Measurements from ENCODE around the gene ZNF512B.
A peak's percentile ranks its signal among the peaks of the same experiment; 100 is the strongest.
"Not testable (repeated sequence)": the region's sequence is repeated elsewhere in the genome, so short reads cannot be mapped to it uniquely, and the experiment has no call there.

Gene ZNF512B

DNA sequence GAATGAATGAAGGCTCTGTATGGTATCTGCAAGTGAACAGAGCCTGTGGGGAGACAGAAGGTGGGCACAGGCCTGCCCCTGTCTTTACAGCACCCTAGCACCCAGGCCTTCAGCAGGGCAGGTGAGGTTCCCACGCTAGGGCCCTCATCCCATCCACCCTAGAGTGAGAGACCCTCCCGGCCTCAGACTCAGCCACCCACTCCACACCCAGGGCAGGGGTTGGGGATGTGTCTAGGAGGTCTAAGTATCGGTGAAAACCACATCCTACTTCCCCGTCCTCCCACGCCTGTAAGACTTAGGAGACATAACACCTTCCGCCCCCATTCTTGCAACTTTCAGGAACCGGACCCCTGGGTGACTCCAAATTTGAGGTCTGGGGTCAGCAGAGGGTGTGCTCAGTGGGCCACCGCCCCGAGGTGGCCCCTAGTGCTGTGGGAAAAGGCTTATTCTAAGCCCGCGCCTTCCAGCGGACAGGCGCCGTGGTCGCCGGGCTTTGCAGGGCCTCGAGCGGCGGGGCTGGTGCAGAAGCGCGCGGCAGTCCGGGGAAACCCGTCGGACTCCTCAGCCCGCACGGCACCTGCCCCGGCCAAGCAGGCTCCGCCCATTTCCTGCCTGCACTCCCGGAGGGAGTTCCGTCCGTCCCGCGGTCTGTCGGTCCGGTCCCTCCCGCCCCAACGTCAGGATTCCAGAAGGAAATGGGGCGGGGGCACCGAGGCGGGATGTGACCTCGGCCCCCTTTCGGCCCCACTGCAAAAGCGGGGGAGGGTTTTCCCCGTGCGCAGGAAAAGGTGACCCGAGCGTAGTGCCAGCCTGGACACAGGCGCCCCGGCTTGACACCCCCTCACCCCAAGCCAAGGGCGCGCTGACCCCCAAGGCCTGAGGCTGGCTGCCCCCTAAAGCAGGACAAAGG is 8.8 kb upstream of the ZNF512B start:
- peak; percentile 51 for DNase-seq

DNA sequence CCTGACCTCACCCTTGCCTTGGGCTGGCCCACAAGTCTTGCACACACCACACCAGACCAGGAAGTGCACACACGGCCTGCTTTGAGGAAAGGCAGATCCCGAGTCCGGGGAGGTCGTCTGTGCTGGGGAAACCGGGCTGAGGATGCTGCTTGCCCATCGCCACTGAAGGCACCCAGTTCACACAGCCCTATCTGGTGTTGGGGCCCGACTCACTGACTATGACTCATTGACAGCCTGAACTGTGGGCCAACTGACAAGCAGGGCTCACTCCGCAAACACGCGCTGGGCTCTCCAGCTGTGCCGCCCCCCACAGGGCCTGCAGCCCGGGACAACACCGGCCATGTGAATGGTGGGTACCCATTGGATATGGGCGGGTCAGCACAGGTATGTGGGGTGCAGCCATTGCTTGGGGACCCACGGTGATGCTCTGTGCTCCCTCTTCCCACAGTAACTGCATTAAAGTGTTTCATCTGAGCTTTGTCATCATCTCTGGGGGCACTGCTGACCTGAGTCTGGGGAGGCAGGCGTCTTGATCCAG is 8.1 kb upstream of the ZNF512B start:
- peak; percentile 26 for DNase-seq

- DNase-seq, result no peak
Measured at GRCh38 chr20:63976980-63977738, 7.4 kb upstream of the ZNF512B start.

GRCh38 chr20:63976511-63976910 is 6.8 kb upstream of the ZNF512B start:
- DNase-seq, result not testable (repeated sequence)

DNA sequence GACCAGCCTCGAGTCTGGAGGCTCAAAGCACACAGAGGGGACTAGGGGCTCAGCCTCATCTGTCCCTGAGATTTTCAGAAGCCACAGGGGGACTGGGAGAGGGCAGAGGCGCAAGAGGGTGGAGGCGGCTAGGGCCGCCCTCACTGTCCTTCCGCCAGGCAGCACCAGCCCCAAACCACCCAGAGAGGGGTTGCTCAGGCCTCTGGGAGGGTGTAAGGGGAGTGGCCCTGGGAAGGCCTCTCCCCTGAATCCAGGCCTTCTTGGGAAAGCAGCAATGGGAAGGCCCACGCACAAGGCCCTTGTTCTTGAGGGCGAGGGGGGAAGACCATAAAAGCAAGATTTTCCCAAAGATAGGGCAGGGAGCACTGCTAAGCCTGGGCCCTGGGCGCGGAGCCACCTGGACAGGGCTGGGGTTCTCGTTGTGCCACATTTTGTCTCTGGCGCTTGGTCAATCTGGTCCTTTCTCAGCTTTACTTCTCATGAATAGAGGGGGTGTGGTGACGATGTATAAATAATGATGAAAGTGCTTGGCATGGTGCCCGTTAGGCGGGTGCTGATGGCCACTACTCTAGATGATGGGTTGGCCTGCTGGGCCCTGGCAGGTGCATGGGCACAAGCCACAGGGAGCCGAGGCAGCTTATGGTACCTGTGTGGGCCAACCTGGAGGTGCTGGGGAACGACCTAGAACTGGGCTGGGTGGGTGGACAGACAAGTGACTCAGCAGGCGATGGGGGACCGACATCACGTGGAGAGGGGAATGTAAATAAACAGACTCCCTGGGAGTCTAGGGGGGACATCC is 4.9 kb upstream of the ZNF512B start:
- no peak for DNase-seq

DNA sequence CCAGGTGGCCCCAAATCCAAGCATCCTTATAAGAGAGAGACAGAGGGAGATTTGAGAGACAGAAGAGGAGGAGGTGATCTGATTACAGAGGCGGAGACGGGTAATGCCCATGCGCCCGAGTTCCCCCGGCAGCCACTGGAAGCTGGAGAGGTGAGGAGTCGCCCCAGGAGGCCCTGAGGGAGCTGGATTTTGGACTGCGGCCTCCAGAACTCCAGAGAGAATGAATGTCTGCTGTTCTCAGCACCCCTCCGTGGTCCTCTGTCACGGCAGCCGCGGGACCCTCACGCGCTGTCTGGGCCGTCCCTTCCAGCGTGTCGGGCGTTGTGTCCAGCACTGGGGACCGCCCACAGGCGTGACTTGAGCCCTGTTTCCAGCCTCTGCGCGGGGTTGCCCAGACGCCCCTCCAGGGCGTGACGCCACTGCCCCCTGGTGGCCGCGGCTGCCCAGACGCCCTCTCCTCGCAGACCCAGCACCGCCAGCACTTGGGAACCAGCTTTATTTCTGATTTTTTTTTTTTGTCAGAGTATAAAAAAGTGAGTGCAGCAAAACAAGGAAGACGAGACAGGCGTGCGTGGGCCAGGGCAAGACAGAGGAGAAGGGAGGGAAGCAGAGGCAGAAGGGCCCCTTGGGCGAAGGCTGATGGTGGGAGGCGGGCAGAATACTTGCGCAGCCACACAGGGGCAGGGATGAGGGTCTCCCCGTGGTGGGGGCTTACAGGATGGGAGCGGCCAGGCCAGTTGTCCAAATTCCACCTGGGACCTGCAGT is 4.1 kb upstream of the ZNF512B start:
- DNase-seq, result peak; percentile 75

DNA sequence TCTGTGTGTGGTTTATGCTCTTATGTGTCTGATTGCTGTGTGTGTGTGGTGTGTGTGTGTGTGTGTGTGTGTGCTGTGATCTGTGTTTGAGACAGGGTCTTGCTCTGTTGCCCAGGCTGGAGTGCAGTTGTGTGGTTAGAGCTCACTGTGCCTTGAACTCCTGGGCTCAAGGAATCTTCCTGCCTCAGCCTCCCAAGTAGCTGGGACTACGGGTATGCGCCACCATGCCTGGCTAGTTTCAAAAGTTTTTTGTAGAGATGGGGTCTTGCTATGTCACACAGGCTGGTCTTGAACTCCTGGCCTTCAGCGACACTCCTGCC is 3.4 kb upstream of the ZNF512B start:
- no peak for DNase-seq

DNA sequence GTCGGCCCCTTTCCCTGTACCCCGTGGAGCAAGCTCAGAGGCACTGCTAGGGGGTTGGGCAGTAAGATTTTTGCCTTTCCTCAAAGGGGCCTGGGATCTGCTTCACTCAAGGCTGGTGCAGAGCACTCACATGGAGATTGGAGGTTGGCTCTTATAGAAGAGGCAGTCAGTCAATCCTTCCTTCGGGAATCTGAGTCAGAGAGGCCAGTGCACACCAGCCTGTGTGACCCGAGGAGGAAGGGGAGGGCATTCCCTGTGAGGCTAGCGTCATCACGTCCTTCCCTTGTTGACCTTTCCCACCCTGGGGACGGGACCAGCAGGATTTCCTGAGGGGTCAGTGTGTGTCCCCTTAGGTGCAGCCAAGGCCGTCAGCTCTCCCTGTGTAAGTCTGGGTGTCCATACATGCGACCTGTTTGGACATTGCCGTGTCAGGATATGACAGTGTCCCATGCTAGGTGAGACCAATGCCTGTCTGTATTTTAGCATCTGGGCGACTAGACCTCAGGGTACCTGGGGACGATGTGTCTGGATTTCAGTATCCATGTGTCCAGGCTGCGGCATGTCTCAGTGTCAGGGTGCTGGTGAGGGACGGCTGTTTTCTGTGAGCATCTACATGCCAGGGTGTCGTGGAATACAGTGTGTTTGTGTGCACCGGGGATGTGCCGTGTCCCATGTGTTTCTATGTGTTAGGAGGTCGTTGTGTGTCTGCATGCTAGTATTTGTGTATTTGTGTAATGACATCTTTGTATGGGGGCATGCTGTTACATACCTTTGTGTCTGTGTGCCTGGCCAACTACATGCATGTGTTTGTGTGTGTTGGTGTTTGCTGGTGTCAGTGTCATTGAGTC is 2.8 kb upstream of the ZNF512B start:
- DNase-seq, result no peak

DNA sequence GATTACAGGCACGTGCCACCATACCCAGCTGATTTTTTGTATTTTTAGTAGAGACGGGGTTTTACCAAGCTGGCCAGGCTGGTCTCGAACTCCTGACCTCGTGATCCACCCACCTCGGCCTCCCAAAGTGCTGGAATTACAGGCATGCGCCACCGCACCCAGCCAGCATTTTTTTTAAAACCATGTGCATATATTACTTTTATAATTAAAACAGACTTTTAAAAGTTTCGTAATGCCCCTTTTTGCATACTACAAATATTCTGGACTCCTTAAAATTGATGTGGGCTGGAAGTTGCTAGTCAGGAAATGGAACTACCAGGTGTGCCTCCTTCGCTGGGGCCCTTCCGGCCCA is 2.2 kb upstream of the ZNF512B start:
- DNase-seq, result not testable (repeated sequence)

DNA sequence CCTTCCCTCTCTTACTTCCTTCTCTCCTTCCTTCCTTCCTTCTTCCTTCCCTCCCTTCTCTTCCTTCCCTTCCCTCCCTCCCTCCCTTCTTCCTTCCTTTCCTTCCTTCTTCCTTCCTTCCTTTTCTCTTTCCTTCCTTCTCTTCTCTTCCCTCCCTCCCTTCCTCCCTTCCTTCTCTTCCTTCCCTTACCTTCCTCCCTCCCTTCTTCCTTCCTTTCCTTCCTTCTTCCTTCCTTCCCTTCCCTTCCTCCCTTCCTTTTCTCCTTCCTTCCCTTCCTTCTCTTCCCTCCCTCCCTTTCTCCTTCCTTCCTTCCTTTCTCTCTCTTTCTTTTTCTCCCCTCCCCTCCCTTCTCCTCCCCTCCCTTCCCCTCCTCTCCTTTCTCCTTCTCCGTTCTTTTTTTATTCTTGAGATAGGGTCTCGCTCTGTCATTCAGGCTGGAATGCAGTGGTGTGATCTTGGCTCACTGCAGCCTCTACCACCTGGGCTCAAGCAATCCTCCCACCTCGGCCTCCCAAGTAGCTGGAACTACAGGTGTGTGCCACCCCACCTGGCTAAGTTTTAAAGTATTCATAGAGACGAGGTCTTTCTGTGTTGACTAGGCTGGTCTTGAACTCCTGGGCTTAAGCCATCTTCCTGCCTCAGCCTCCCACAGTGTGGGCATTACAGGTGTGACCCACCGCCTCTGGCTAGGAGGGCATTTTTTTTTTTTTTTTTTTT is 1.1 kb upstream of the ZNF512B start:
- DNase-seq, result no peak

GRCh38 chr20:63968928-63969760 is 586 bp downstream of the ZNF512B start:
- no peak for DNase-seq

GRCh38 chr20:63968136-63968927 is 1.4 kb downstream of the ZNF512B start:
- no peak for DNase-seq

DNA sequence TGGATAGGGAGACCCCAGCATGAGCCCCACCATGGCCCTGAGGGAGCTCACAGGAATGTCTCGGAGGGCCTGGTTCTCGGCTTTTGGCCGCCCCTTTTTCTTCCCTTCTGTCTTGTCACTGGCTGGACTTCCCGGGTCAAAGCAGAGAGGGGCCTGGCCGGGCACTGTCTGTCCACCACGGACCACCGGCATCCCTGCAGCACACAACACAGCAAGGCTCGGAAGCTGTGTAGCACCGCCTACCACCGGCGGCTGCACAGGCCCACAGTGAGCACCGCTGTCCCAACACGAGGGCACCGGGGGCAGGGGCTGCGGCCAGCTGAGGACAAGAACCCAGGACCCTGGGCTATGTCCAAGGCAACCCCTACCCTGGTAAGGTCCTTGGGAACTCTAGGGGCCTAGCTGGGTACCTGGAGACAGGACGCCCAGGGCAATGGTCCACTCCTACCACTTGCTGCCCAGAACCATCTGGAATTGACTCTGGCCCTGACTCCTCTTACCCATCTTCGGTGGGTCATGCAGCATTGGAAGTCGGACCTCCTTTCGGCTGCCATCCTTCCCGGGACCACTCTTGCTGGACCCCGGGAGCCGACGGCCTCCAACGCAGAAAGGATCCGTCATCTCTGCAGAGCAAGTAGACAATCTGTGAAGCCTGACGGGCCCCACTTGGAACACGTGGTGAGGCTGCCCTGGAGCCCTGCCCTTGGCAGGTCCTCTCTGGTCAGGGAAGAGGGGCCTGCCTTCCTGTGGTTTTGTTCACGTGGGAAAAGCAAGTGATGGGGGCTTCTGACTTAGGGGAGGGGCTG is 2.2 kb downstream of the ZNF512B start:
- no peak for DNase-seq

GRCh38 chr20:63966944-63967322 is 2.8 kb downstream of the ZNF512B start:
- DNase-seq, result no peak

GRCh38 chr20:63966172-63966943 is 3.4 kb downstream of the ZNF512B start:
- no peak for DNase-seq

DNA sequence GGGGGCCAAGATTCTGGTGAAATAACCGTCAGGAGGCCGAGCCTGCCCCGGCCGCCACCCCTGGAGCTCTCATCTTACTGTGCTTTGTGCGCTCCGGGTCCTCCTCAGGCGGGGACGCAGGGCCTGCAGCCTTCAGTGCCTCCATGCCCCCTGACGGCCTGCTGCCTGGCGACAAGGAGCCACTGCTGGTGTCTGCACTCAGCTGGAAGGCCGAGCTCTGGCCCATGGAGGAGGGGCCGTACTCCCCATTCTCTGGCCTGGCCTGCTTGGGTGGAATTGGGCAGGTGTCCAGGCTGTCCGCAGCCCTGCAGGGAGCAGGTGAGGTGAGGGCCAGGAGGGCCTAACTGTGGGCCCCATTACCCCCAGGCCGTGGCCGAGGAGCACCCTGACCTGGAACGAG is 5.3 kb downstream of the ZNF512B start:
- DNase-seq, result no peak

DNA sequence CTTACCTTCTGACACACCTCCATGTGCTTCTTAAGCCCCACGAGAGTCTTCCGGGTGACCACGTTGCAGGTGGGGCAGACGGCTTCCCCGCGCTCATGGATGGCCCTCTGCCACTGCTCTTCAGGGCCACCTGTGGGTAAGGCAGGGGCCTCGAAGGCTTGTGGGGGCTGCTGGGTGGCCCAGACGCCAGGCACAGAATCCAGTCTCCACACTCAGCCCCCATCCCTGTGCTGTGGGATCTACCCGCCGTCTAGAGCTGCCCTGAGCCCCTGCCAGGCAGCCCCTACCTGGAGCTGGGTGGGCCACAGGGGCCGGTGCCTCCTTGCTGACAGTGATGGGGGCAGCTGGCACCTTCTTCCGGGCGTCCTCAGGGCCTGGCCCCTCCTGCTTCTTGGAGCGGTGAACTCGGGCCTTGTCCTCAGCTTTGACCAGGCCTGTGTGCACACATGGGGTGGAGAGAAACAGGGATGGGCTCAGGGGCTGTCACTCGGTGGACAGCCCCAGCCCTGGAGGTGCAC is 5.9 kb downstream of the ZNF512B start:
- no peak for DNase-seq

Data from CD4-positive, alpha-beta T cell treated with Interferon gamma for 1 hour (primary cell).